ENCODE measurements around the gene PLEKHA5. TPM values are rescaled to one million over a fixed set of nuclear protein-coding genes. Genes with fewer than 3 reads are reported as not detected.
"Not testable (repeated sequence)": the region's sequence is repeated elsewhere in the genome, so short reads cannot be mapped to it uniquely, and the experiment has no call there.

PLEKHA5 gene
- total and polyA plus RNA-seq, 2 of the 4 experiments (the other 2 are of a cell fraction), result 5.3 to 12.2 TPM

DNA sequence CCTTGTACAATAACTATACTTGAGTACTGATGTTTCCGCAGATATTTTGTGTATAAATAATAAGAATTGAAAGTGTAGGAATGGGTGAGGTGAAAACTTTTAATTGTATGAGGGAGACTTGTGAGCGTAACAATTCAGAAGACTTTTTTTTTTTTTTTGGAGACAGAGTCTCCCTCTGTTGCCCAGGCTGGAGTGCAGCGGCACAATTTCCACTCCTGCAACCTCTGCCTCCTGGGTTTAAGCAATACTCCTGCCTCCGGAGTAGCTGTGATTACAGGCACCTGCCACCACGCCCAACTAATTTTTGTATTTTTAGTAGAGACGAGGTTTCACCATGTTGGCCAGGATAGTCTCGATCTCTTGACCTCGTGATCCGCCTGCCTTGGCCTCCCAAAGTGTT lies 40.8 kb downstream of the PLEKHA5 start:
- H3K56ac ChIP-seq (ENCODE audit: extremely low read depth, insufficient read depth, low read length); DNase-seq; H3K27ac ChIP-seq (ENCODE audit: insufficient read depth, low read length); ATAC-seq (ENCODE audit: low read depth); H4K20me1 ChIP-seq (ENCODE audit: insufficient read depth, low read length); H2BK20ac ChIP-seq (ENCODE audit: low read depth, low read length); BruUV-seq (replicated peaks); H3K9ac ChIP-seq (ENCODE audit: low read depth, low read length); dilution Hi-C loops (cut with HindIII; ENCODE audit: low sequenced_read_pairs, unreplicated experiment); H3K4me1 ChIP-seq (ENCODE audit: control insufficient read depth, insufficient read depth, low read length); H2BK15ac ChIP-seq (ENCODE audit: low read depth, low read length); CTCF ChIA-PET; H2BK120ac ChIP-seq (ENCODE audit: low read depth, low read length); H3K36me3 ChIP-seq (ENCODE audit: control insufficient read depth, insufficient read depth, low read length); H3K23ac ChIP-seq (ENCODE audit: low read depth, low read length); intact Hi-C loops (cut with micrococcal nuclease); H3K4me3 ChIP-seq (ENCODE audit: insufficient read depth, low read depth, low read length); H3K27me3 ChIP-seq (ENCODE audit: control insufficient read depth, insufficient read depth, low read length); H2AK9ac ChIP-seq (replicated peaks; ENCODE audit: low read depth, low read length, poor library complexity); H3K4ac ChIP-seq (ENCODE audit: low read depth, low read length); H3K18ac ChIP-seq (ENCODE audit: low read depth, low read length); H2BK5ac ChIP-seq (ENCODE audit: low read depth, low read length, poor library complexity, severe bottlenecking); H3K4me2 ChIP-seq (ENCODE audit: low read depth, low read length); H2AK5ac ChIP-seq (ENCODE audit: low read depth, low read length); H3K14ac ChIP-seq (replicated peaks; ENCODE audit: low read depth, low read length); H2AFZ ChIP-seq (replicated peaks; ENCODE audit: low read length, poor library complexity); POLR2A ChIA-PET (ENCODE audit: unreplicated experiment); H4K91ac ChIP-seq (ENCODE audit: insufficient read depth, low read depth, low read length); in situ Hi-C loops (cut with MboI; ENCODE audit: low sequenced_read_pairs); H4K5ac ChIP-seq (ENCODE audit: low read depth, low read length); H3K9me1 ChIP-seq (ENCODE audit: insufficient read depth, low read length); H3K9me3 ChIP-seq (ENCODE audit: control insufficient read depth, insufficient read depth, low read length); H4K8ac ChIP-seq (ENCODE audit: low read depth in 2 of 2, low read length in 2 of 2): not testable (repeated sequence)
- WGBS, 2 experiments (ENCODE audit: extremely low coverage in 2 of 2, insufficient read length in 1 of 2), result 100% methylated on average over 1 of the region's 9 CpGs; no CpG with 5 or more reads in 1 of the 2 experiments
- H3K79me1 ChIP-seq (ENCODE audit: low read depth in 1 of 2, low read length in 2 of 2), result peaks cover 23 to 35% of the 10 kb centered on the region in 2 experiments

All from IMR-90 (cell line).